Subcutaneous adipose tissue (tissue), 4 donors: ENCODE data around the gene AP5Z1. TPM values are rescaled to one million over a fixed set of nuclear protein-coding genes. Genes with fewer than 3 reads are reported as not detected.

ENCODE experiments used
- CTCF ChIP-seq: fragments of 450-650 bp; IDR thresholded peaks from one replicate; pipeline ENCODE4 v1.5.1; 2016; ENCODE audit warnings: low read depth, mild to moderate bottlenecking, control low read depth, antibody characterized with exemption, moderate library complexity
- total RNA-seq, 4 donors: library from RNA; depleted of rRNA; stranded (reverse); fragments of >200 nt; gene quantifications; one replicate each; pipeline ENCODE4 v1.1.0, GENCODE V29; 2016

Gene AP5Z1
- total RNA-seq, 4 donors from 2014 or later = 9.6 to 39.4 (median 21.1) TPM

DNA sequence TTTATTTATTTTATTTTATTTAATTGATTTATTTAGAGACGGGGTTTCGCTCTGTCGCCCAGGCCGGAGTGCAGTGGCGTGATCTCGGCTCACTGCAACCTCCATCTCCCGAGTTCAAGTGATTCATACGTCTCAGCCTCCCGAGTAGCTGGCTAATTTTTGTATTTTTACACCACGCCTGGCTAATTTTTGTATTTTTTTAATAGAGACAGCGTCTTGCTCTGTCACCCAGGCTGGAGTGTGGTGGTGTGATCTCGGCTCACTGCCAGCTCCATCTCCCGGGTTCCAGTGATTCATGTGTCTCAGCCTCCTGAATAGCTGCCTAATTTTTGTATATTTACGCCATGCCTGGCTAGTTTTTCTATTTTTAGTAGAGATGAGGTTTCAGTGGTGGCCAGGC, 34.2 kb downstream of the AP5Z1 start:
- TF ChIP-seq CTCF = no peak

- TF ChIP-seq CTCF = no peak
These were observed 39.0 kb downstream of the AP5Z1 start for GRCh38 chr7:4814433-4814832.

- no peak for TF ChIP-seq CTCF
These were observed 39.7 kb downstream of the AP5Z1 start for GRCh38 chr7:4815121-4815520.

DNA sequence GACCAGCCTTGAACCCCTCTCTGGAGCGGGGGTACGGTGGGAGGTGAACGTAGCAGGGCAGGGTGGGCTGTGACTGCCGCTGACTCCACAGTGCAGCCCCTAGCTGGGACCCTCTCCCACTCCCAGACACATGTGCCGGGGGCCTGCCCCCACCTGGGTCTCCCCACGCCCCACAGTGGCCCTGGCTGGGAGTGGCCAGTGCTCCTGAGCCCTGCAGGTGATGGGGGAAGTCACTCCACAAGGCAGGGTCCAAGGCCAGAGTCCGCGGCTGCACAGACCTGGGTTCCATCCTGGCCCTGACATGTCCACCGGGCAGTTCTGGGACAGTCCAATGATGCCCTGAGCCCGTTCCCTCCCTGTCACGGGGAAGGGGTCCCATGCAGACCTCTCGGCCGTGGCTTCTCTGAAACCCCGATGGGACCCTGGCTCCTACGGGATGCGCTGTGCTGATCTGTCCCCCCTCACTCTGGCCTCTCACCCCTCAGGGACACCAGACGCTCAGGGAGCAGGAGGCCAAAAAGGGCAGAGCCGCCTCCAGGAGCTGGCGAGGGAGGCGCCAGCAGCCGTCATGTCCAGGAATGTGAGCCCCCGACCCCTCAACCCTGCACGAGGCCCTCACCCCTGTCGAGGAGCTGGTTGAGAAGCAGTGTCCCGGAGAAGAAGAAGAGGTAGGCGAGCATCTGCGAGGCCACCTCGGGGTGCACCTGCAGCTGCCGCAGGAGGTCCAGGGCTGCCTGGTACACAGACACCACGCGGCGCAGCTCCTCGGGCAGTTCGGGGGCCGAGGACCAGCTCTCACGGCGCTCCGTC, 40.4 kb downstream of the AP5Z1 start:
- no peak for TF ChIP-seq CTCF

DNA sequence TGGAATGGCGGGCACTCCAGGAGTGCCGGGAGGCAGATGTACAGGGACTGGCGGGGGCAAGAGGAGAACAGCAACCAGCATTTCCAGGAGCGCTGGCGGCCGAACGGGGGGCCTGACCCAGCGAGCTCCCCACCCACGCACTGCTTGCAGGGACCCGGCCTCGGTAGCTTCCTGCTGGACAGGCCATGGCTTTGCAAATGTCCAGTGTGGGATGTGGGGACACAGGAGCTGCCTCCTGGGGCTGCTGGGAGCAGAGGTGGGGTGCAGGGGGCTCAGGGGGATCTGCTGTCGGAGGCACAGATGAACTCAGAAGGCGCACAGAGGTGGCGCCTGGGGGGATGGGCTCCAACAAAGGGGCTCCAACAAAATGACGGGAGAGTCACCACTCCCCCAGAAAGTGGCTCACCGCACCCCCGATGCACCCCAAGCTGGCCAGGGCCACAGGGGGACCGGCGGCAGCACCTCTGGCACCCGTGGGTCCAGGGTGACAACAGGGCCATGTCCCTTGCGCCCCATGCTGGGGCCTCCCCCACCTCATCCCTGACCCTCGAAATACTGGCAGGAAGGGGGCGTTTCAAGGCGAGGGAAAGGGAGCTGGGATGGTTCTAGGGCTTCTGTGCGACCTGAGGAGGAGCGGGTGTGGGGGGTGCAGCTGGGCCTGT, 41.1 kb downstream of the AP5Z1 start:
- TF ChIP-seq CTCF = no peak

DNA sequence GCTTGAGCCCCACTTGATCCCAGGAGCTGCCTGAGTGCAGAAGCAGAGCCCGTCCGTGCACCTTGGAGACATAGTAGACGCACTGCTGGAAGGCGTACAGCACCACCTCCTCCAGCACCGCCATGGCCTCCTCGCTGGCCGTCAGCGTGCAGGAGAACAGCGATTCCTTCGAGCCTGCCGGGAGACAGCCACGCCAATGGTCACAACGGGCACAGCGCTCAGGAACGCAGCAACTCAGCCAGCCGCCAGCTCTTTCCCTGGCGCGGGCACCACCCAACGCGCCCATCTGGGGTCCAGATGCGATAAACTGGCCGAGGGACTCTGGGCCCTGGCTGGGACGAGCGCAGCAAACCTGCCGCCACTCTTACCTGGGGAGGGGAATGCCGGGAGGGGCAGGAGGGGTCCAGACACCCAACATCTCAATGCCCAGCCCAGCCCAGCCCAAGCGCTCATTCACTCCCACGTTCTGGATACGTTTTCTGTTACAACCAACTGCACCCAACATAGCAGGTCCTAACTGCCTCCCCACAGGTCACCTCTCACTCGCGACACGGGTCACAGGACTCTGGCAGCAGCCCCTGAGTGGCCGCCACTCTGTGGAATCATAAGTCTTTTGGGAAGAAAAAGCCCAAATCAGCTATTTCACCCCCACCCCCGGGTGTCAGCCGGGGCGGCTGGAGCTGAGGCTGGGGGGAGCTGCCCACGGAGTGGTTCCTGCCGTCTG, 41.9 kb downstream of the AP5Z1 start:
- no peak for TF ChIP-seq CTCF
